ENCODE data around the gene AGER. TPM values are rescaled to one million over a fixed set of nuclear protein-coding genes. Genes with fewer than 3 reads are reported as not detected.

Gene AGER
- total and polyA plus RNA-seq, 2 of the 4 experiments (the other 2 are of a cell fraction): 0.18 to 4.2 TPM

GRCh38 chr6:32190911-32191677 lies 7.0 kb upstream of the AGER start (continued):
- no peak for TF ChIP-seq CTCF (conservative IDR thresholded peaks at IDR 0.05; ENCODE audit: low read depth, low read length)

All from IMR-90 (cell line).